HEK293T (cell line): ENCODE data around the gene FBRSL1.

Experiments used
- CTCF ChIA-PET: fragments of 350-600 bp; formaldehyde crosslinking; extraction: SDS; loops from one replicate; lab custom pipeline; 2021; ENCODE audit warnings: antibody characterized with exemption, inconsistent platforms; lab: Yijun Ruan, JAX
- POLR2A ChIA-PET: fragments of 350-600 bp; formaldehyde crosslinking; extraction: SDS; loops from one replicate; lab custom pipeline; 2020; ENCODE audit warnings: antibody characterized with exemption, inconsistent platforms; lab: Yijun Ruan, JAX
- DNase-seq: peaks from one replicate; pipeline ENCODE4 v3.0.0; 2012; ENCODE audit warnings: mixed read lengths; ENCODE audit errors: extremely low spot score
- ARNT ChIP-seq: fragments of 450-650 bp; IDR thresholded peaks from 2 replicates; pipeline ENCODE4 v1.6.1; 2017; ENCODE audit warnings: mild to moderate bottlenecking
- BHLHE40 ChIP-seq: fragments of 450-650 bp; IDR thresholded peaks from 2 replicates; pipeline ENCODE4 v1.6.1; 2016; ENCODE audit warnings: mild to moderate bottlenecking, moderate library complexity, borderline replicate concordance
- CTBP1 ChIP-seq: fragments of 450-650 bp; IDR thresholded peaks from 2 replicates; pipeline ENCODE4 v1.6.1; 2016; ENCODE audit warnings: borderline replicate concordance
- ELF4 ChIP-seq: fragments of 450-650 bp; IDR thresholded peaks from 2 replicates; pipeline ENCODE4 v1.6.1; 2017; ENCODE audit warnings: antibody characterized with exemption
- FOXA1 ChIP-seq: fragments of 450-650 bp; IDR thresholded peaks from 2 replicates; pipeline ENCODE4 v1.6.1; 2016; ENCODE audit warnings: mild to moderate bottlenecking
- FOXK2 ChIP-seq: fragments of 450-650 bp; IDR thresholded peaks from 2 replicates; pipeline ENCODE4 v1.6.1; 2016; ENCODE audit warnings: mild to moderate bottlenecking
- FOXM1 ChIP-seq: fragments of 450-650 bp; IDR thresholded peaks from 2 replicates; pipeline ENCODE4 v1.6.1; 2017; ENCODE audit warnings: mild to moderate bottlenecking, borderline replicate concordance
- HDGF ChIP-seq: fragments of 450-650 bp; IDR thresholded peaks from 2 replicates; pipeline ENCODE4 v1.6.1; 2017; ENCODE audit warnings: antibody characterized with exemption, borderline replicate concordance
- L3MBTL2 ChIP-seq: fragments of 450-650 bp; conservative IDR thresholded peaks from 2 replicates; pipeline ENCODE4 v1.6.1; 2016; ENCODE audit warnings: mild to moderate bottlenecking
- LEF1 ChIP-seq: fragments of 450-650 bp; IDR thresholded peaks from 2 replicates; pipeline ENCODE4 v1.6.1; 2017; ENCODE audit warnings: mild to moderate bottlenecking, borderline replicate concordance
- NFRKB ChIP-seq: fragments of 450-650 bp; IDR thresholded peaks from 2 replicates; pipeline ENCODE4 v1.6.1; 2016; ENCODE audit warnings: mild to moderate bottlenecking, moderate library complexity
- SP1 ChIP-seq: fragments of 450-650 bp; IDR thresholded peaks from 2 replicates; pipeline ENCODE4 v1.6.1; 2017
- SUZ12 ChIP-seq: fragments of 450-650 bp; IDR thresholded peaks from 2 replicates; pipeline ENCODE4 v1.6.1; 2016; ENCODE audit warnings: mild to moderate bottlenecking
- TARDBP ChIP-seq: fragments of 450-650 bp; IDR thresholded peaks from 2 replicates; pipeline ENCODE4 v1.6.1; 2016
- ZNF384 ChIP-seq: fragments of 450-650 bp; IDR thresholded peaks from 2 replicates; pipeline ENCODE4 v1.6.1; 2016
- TF ChIP-seq, protein P1 (sequence below): fragments of 450-650 bp; IDR thresholded peaks from 2 replicates; pipeline ENCODE4 v1.6.1; 2016

FBRSL1 gene

DNA sequence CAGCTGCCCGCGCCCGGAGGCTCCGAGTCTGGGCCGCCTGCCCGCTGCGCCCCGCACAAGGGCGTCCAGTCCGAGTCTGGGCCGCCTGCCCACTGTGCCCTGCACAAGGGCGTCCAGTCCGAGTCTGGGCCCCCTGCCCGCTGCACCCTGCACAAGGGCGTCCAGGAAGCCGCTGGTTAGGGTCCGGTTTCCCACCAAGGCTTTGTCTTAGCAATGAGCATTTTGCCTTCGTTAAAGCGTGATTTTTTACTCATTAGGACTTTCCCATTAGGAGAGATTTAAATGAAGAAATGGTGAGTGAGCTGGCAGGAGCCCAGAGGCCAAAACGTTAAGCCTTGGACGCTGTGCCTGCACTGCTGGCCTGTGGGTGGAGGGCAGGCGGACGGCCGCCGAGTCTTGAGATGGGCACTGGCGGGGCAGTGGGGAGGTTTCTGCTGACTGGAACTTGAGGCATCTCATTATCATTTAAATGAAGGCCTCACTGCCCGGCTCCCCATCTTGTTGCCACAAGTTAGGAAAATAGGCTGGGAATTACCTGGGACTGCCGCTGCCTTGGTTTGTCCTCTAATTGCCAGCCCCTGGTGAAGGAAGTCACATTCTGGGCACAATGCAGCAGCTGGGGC, 36.0 kb downstream of the FBRSL1 start:
- POLR2A ChIA-PET, result no interaction called here
- CTCF ChIA-PET, result no interaction called here
- TF ChIP-seq, protein P1, sequence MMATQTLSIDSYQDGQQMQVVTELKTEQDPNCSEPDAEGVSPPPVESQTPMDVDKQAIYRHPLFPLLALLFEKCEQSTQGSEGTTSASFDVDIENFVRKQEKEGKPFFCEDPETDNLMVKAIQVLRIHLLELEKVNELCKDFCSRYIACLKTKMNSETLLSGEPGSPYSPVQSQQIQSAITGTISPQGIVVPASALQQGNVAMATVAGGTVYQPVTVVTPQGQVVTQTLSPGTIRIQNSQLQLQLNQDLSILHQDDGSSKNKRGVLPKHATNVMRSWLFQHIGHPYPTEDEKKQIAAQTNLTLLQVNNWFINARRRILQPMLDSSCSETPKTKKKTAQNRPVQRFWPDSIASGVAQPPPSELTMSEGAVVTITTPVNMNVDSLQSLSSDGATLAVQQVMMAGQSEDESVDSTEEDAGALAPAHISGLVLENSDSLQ, result no peak
- TF ChIP-seq FOXK2 (no peak), HDGF (no peak), ELF4 (no peak)
- DNase-seq, result no peak

DNA sequence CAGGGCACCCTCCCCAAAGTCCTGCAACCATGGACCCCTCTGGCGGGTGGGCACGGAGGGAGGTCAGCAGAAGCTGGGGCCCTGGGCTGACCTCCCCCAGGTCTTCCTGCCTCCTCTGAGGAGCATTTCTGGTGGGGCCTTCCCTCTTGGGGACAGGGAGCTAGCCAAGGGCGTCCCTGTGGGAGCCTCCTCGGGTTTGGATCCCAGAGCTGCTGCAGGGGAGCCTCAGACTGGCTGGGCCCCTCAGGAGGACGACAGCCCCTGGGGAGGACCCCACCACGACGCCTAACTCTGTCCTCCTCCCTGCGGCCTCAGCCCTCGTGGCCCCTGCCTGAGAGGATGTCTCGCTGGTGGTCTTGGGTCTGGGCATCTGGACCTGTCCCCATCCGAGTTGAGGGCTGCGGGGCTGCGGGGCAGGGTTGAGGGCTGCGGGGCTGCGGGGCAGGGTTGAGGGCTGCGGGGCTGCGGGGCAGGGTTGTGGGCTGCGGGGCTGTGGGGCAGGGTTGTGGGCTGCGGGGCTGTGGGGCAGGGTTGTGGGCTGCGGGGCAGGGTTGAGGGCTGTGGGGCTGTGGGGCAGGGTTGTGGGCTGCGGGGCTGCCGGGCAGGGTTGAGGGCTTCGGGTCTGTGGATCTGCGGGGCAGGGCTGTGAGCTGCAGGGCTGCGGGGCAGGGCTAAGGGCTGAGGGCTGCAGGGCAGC, 37.4 kb downstream of the FBRSL1 start:
- ChIA-PET POLR2A (no interaction called here), CTCF (no interaction called here)

DNA sequence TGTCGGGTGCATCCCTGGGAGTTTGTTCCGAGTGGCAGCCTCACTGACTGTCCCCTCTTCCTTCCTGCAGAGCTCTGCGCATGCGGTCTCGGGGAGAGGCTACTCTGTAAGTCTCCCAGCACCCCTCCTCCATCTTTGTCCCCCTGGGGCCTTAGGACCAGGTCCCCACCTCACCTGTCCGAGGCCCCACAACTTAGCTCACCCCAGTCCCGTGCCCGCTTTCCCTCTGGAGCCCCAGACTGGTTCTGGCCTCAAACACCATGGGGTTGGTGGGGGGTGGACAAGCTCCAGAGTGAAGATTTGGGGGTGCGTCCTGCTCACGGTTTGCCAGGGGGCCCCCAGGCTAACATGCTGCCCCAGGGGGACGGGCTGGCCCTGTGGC, 37.9 kb downstream of the FBRSL1 start:
- CTCF ChIA-PET, result no interaction called here
- no peak for DNase-seq
- POLR2A ChIA-PET, result no interaction called here
- TF ChIP-seq NFRKB, result no peak
- no peak for TF ChIP-seq ZNF384
- TF ChIP-seq FOXA1, result no peak
- no peak for TF ChIP-seq FOXK2
- no peak for TF ChIP-seq ARNT

More for the DNA sequence above, 37.4 kb downstream of the FBRSL1 start:
- TF ChIP-seq, protein P1, result no peak
- TF ChIP-seq BHLHE40 (no peak), SUZ12 (no peak), CTBP1 (no peak), SP1 (no peak), ARNT (no peak), FOXM1 (no peak), ELF4 (no peak), L3MBTL2 (no peak), FOXA1 (no peak), FOXK2 (no peak), NFRKB (no peak), LEF1 (no peak), ZNF384 (no peak), HDGF (no peak), TARDBP (no peak)
- DNase-seq, result no peak

DNA sequence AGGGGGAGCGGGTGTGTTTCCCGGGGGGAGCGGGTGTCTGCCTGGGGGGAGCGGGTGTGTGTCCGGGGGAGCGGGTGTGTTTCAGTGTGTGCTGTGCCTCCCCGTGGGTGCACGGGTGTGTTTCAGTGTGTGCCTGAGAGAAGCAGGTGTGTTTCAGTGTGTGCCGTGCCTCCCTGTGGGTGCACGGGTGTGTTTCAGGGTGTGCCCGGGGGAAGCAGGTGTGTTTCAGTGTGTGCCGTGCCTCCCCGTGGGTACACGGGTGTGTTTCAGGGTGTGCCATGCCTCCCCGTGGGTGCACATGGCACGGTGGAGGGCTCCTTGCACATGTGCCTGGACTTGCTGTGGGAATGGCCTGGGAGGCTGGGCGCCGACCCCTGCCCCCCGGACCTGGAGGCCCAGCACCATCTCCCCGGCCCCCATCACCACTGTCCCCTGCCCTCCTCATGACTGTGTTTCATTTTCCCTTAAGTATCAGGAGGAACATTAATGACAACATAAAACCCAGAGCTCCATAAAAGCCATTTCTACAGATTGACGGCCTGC, 38.7 kb downstream of the FBRSL1 start:
- ChIA-PET POLR2A (no interaction called here), CTCF (no interaction called here)
- TF ChIP-seq, protein P1, result no peak
- TF ChIP-seq NFRKB (no peak), ELF4 (no peak), SUZ12 (no peak), TARDBP (no peak), ZNF384 (no peak), SP1 (no peak), CTBP1 (no peak), LEF1 (no peak), L3MBTL2 (no peak), FOXA1 (no peak)
- no peak for DNase-seq

DNA sequence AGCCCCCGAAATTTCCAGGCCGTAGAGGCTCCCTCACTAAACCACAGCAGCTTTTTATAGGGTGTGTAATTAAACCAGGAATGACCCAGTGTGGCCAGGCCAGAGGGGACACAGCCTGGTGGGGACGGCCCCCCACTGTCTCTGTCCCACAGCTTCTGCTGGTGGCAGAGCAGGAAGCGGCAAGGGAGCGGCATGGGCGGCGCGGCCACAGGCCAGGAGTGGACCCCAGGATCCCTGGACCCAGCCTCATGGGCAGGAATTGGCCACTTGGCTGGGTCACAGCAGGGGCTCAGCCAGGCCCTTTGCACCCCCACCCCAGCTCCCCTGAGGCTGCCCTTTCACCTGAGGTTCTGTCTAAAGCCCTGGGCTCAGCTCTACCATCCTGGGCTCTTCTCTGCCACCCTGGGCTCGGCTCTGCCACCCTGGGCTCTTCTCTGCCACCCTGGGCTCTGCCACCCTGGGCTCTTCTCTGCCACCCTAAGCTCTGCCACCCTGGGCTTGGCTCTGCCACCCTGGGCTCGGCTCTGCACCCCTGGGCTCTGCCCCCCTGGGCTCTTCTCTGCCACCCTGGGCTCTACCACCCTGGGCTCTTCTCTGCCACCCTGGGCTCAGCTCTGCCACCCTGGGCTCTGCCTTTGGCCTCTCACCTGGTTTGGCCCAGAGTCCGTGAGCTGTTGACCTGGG, 39.3 kb downstream of the FBRSL1 start:
- no peak for DNase-seq
- TF ChIP-seq HDGF (no peak), LEF1 (no peak), ZNF384 (no peak), BHLHE40 (no peak), SP1 (no peak), FOXK2 (no peak), ARNT (no peak)
- TF ChIP-seq, protein P1, result no peak
- CTCF ChIA-PET, result no interaction called here
- POLR2A ChIA-PET, result no interaction called here

DNA sequence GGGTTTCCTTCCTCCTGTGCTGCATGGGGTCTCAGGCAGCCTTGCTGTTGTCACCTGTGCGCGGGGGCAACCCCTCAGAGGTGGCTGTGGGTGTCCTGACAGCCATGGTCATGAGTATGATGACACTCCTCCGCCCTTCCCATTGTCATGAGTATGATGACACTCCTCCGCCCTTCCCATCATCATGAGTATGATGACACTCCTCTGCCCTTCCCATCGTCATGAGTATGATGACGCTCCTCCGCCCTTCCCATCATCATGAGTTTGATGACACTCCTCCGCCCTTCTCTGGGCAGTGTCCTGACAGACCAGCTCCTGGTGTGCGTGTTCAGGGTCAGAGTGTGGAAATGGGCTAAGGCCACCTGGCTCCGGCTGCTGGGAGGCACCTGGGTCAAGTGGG, 40.0 kb downstream of the FBRSL1 start:
- TF ChIP-seq ELF4, result no peak
- TF ChIP-seq TARDBP, result no peak
- no peak for TF ChIP-seq SP1
- no peak for TF ChIP-seq FOXA1
- TF ChIP-seq HDGF, result no peak
- DNase-seq, result no peak
- POLR2A ChIA-PET, result no interaction called here
- CTCF ChIA-PET, result no interaction called here
